HG03097 (cell line): Measurements from ENCODE around the gene OR8H1.

Experiments
- ATAC-seq: cut with Tn5 transposase; IDR thresholded peaks from one replicate; pipeline ENCODE4 v1.9.1; 2021; ENCODE audit not compliant: unreplicated experiment, low FRiP score

Gene OR8H1

GRCh38 chr11:56292154-56292553 is at the start of gene OR8H1:
Gene OR8H1, minus strand, starts transcription at chr11:56292254. Its CDS starts 1,192 bp downstream, at chr11:56291062.
- ATAC-seq = no peak

GRCh38 chr11:56340289-56340688 is 48.2 kb upstream of the OR8H1 start:
- no peak for ATAC-seq

DNA sequence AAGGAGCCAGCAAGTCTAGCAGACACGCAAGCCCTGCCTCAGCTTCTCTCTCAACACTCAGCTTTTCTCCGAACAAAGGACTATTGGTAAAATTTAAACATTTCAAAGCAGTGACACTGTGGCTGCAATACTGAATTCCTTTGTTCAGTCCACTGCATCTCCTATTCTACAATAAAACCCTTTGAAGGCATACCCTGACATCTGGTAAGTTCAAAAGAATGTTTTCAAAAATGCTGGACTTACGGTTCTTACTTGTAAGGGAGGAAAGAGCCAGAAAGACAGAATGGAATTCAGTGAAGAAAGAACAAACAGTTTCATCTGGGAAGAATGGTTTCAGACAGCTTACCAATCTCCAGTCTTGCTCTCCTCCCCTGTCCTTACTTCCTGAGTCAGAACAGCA is 41.1 kb upstream of the OR8H1 start:
- no peak for ATAC-seq

GRCh38 chr11:56331861-56332491 is 39.9 kb upstream of the OR8H1 start:
- ATAC-seq = no peak

GRCh38 chr11:56314844-56315243 is 22.8 kb upstream of the OR8H1 start, which contains the start of gene OR8K3:
Gene OR8K3, plus strand, starts transcription at chr11:56315144. Its CDS starts 3,163 bp downstream, at chr11:56318307.
- ATAC-seq = no peak

- ATAC-seq = no peak
Observed at GRCh38 chr11:56307836-56308235, 15.8 kb upstream of the OR8H1 start.

DNA sequence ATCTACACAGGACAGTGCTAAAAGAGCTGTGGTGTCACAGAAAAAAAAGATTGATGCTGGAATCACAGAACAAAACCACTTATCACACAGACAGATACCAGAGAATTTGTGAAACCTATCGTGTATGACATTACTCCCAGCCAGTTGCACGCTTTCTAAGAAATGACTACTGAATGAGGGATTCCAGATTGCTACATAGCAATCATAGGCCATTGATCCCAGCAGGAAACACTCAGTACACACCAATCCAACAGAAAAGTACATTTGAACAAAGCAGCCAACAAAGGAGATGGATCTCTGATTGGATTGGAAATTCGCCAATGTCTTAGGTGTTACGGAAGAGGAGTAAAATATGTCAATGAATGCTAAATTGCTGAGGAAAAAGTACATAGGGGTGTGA is 4.8 kb upstream of the OR8H1 start:
- ATAC-seq = no peak

DNA sequence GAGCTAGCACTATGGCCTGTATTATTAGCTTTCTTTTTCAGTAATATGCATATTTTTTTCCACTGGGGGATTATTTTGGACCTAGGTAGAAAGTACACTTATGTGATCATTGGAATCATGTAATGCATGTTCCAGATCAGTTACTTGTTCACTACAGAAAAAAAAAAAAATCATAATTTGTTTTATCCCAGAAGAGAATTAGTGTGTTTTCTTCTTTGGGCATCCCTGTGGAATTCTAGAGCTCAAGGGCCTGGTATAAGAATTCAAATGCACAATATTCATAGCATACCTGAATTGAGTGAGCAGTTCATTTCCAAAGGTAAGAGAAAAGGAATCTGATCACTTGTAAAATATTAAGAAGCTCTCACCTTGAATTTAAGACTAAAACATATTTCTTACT is 18.2 kb downstream of the OR8H1 start, which contains the start of gene OR5T1:
Gene OR5T1, plus strand, starts transcription at position 301 of the 400 bp plus-strand sequence. CDS start 1,485 bp downstream, outside the sequence.
- ATAC-seq = no peak

DNA sequence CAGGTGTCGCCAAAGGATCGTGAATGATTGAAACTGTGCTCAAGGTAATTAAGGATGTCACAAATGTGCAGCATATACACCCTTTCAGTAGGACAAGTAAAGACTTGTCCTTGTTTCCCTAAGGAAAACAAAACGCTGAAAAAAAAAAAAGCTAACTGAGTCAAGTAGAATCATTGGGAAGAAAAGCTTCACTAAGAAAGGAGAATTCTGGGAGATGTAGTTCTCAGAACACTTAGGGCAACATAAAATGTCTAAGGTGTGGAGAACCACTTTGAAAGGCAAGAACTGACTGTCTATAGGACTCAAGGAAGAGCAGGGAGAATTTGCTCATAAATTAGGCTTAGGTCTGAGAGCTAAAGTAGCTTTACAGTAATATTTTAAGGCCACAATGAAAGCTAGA is 21.0 kb downstream of the OR8H1 start:
- ATAC-seq = no peak

GRCh38 chr11:56251954-56252353 is 40.1 kb downstream of the OR8H1 start, which contains the start of gene OR5T3:
Gene OR5T3, plus strand, starts transcription at chr11:56252254. Its CDS starts 0 bp downstream, at chr11:56252254.
- no peak for ATAC-seq
